ENCODE measurements around the gene KRT40. TPM values are rescaled to one million over a fixed set of nuclear protein-coding genes. Genes with fewer than 3 reads are reported as not detected.

KRT40 gene
- total RNA-seq, 1 experiment from 2014 or later: not detected

DNA sequence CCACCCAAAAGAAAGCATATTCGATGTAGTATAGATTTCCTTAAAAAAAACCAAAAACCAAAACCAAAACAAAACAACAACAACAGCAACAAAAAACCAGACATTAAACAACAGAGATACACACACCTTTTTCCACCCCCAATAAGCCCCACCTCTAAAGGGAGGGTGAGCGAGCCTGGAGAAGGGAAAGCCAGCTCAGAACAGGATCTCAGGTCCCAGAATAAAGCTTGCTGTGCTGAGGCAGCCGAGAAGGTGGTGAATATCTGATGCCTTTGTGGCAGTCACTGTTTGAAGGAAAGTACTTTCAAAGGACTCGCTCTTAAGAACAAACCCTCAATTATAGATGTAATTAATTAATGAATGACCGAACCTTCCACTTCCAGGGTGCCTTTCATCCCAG, 47.1 kb downstream of the KRT40 start:
- no peaks in the 10 kb centered on the region for H3K27me3 ChIP-seq (replicated peaks; ENCODE audit: control insufficient read depth, insufficient read depth, low read length)
- Mint-ChIP-seq H3K9me3 (ENCODE audit: unreplicated experiment) (peaks cover under 1% of the 10 kb centered on the region), H3K36me3 (ENCODE audit: insufficient read depth, unreplicated experiment) (peaks cover 31% of the 10 kb centered on the region), H3K27ac (ENCODE audit: unreplicated experiment) (peak overlapping the region; percentile 77), H3K4me3 (ENCODE audit: unreplicated experiment) (peak overlapping the region; percentile 43), H3K4me1 (ENCODE audit: low read depth, unreplicated experiment) (peaks cover 43% of the 10 kb centered on the region), H3K27me3 (ENCODE audit: insufficient read depth, unreplicated experiment) (no peaks in the 10 kb centered on the region)
- no peaks in the 10 kb centered on the region for H3K9me3 ChIP-seq
- ChIA-PET POLR2A (no interaction called here), CTCF (no interaction called here)
- intact Hi-C loops (cut with micrococcal nuclease; ENCODE audit: unreplicated experiment): no loop called here
- no peaks in the 10 kb centered on the region for H3K36me3 ChIP-seq (ENCODE audit: control insufficient read depth, insufficient read depth, low read length)
- H3K4me1 ChIP-seq: peaks cover 56% of the 10 kb centered on the region
- TF ChIP-seq, protein P1, sequence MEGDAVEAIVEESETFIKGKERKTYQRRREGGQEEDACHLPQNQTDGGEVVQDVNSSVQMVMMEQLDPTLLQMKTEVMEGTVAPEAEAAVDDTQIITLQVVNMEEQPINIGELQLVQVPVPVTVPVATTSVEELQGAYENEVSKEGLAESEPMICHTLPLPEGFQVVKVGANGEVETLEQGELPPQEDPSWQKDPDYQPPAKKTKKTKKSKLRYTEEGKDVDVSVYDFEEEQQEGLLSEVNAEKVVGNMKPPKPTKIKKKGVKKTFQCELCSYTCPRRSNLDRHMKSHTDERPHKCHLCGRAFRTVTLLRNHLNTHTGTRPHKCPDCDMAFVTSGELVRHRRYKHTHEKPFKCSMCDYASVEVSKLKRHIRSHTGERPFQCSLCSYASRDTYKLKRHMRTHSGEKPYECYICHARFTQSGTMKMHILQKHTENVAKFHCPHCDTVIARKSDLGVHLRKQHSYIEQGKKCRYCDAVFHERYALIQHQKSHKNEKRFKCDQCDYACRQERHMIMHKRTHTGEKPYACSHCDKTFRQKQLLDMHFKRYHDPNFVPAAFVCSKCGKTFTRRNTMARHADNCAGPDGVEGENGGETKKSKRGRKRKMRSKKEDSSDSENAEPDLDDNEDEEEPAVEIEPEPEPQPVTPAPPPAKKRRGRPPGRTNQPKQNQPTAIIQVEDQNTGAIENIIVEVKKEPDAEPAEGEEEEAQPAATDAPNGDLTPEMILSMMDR (IDR thresholded peaks at IDR 0.05; ENCODE audit: insufficient read depth in 1 of 2, low read depth in 1 of 2, low read length in 1 of 2, severe bottlenecking in 1 of 2, unreplicated experiment in 1 of 2): no peak
- BruUV-seq (replicated peaks): no TSS peak
- DNase-seq: no peak
- no peak overlapping the region for H3K4me3 ChIP-seq (ENCODE audit: low read depth, low read length)

DNA sequence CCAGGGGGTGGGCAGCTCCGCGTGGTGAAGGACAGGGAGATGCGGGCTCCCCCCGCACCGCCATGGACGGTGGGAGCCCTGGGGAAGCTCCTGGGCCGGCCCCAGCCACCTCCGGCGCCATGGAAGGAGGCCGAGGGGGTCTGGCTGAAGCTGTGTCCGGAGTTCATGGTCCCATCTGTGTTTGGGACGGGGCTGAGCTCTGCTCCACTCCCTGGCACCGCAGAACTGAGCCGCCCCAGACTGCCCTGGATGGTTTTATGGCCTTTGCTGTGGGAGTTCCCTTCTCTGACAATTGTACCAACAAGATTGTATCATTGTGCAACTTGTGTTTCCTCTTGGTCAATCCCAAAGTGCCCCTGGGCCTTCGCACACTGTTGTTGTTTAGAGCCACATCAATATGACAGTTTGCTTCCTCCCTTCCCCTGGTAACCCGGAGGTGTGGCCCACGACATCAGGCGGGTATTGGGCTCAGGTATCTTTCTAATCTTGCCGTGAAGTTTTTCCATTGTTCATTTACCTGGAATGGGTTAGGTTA, 47.6 kb downstream of the KRT40 start:
- peaks cover 31% of the 10 kb centered on the region for H3K36me3 Mint-ChIP-seq (ENCODE audit: insufficient read depth, unreplicated experiment)
- H3K27ac Mint-ChIP-seq (ENCODE audit: unreplicated experiment): peak overlapping the region; percentile 77
- peaks cover 43% of the 10 kb centered on the region for H3K4me1 Mint-ChIP-seq (ENCODE audit: low read depth, unreplicated experiment)
- no peaks in the 10 kb centered on the region for H3K9me3 ChIP-seq
- peak; percentile 35 to 57 for DNase-seq
- H3K4me3 Mint-ChIP-seq (ENCODE audit: unreplicated experiment): peak overlapping the region; percentile 43
- no peaks in the 10 kb centered on the region for H3K36me3 ChIP-seq (ENCODE audit: control insufficient read depth, insufficient read depth, low read length)
- no peaks in the 10 kb centered on the region for H3K9me3 Mint-ChIP-seq (ENCODE audit: unreplicated experiment)
- ChIA-PET CTCF (no interaction called here), POLR2A (no interaction called here)
- H3K4me3 ChIP-seq (ENCODE audit: low read depth, low read length): peak overlapping the region; percentile 23
- no peaks in the 10 kb centered on the region for H3K27me3 Mint-ChIP-seq (ENCODE audit: insufficient read depth, unreplicated experiment)
- H3K4me1 ChIP-seq: peaks cover 61% of the 10 kb centered on the region
- H3K27me3 ChIP-seq (replicated peaks; ENCODE audit: control insufficient read depth, insufficient read depth, low read length): no peaks in the 10 kb centered on the region
- TF ChIP-seq, protein P1 (IDR thresholded peaks at IDR 0.05; ENCODE audit: insufficient read depth in 1 of 2, low read depth in 1 of 2, low read length in 1 of 2, severe bottlenecking in 1 of 2, unreplicated experiment in 1 of 2): no peak
- intact Hi-C loops (cut with micrococcal nuclease; ENCODE audit: unreplicated experiment): no loop called here
- BruUV-seq (replicated peaks): no TSS peak

DNA sequence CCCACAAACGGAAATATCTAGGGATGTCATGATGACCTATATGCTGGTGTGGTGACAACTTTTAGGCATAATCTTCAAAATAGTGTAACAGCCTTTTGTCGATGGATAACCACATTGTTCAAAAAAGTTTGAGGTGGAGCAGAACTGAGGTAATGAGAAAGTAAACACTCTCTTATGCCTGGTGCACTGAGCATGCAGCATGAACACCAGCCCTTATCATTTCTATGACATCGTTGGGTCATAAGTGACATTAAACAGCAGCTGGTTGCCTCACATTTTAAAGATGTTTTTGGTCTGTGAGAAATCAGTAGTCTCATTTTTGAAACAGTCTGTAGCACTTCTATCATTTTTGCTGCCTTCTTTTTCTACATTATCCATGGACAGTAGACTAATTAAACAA, 48.5 kb downstream of the KRT40 start:
- H3K27me3 ChIP-seq (replicated peaks; ENCODE audit: control insufficient read depth, insufficient read depth, low read length): no peaks in the 10 kb centered on the region
- TF ChIP-seq, protein P1 (IDR thresholded peaks at IDR 0.05; ENCODE audit: insufficient read depth in 1 of 2, low read depth in 1 of 2, low read length in 1 of 2, severe bottlenecking in 1 of 2, unreplicated experiment in 1 of 2): no peak
- Mint-ChIP-seq H3K9me3 (ENCODE audit: unreplicated experiment) (no peaks in the 10 kb centered on the region), H3K4me3 (ENCODE audit: unreplicated experiment) (peak overlapping the region; percentile 43), H3K36me3 (ENCODE audit: insufficient read depth, unreplicated experiment) (peaks cover 34% of the 10 kb centered on the region), H3K27me3 (ENCODE audit: insufficient read depth, unreplicated experiment) (no peaks in the 10 kb centered on the region), H3K27ac (ENCODE audit: unreplicated experiment) (peak overlapping the region; percentile 77), H3K4me1 (ENCODE audit: low read depth, unreplicated experiment) (peaks cover 43% of the 10 kb centered on the region)
- H3K4me3 ChIP-seq (ENCODE audit: low read depth, low read length): peak overlapping the region; percentile 23
- peaks cover 65% of the 10 kb centered on the region for H3K4me1 ChIP-seq
- ChIA-PET POLR2A (no interaction called here), CTCF (no interaction called here)
- DNase-seq: no peak
- no peaks in the 10 kb centered on the region for H3K9me3 ChIP-seq
- intact Hi-C loops (cut with micrococcal nuclease; ENCODE audit: unreplicated experiment): no loop called here
- no peaks in the 10 kb centered on the region for H3K36me3 ChIP-seq (ENCODE audit: control insufficient read depth, insufficient read depth, low read length)
- BruUV-seq (replicated peaks): TSS peak; percentile 53
